ENCODE results near the gene FBXO34.

DNA sequence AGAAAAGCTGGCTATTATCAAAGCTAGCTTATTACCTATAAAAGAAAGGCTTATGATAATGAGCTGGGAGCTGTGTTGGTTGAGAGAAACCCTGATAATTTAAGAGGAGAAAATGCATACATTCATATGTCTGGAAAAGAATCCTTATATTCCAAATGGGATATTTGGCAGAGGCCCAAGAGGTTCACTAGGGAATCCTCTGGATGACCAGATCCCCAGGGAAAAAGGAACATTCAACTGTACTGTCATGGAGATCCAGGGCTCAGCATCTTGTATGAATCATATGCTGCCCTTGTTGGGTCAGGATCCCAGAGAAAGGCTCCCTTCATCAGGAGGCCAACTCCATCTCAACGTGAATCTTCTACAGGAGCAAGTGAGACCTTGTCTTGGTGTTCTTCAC, 16.6 kb upstream of the FBXO34 start:
- TF ChIP-seq, protein P1, sequence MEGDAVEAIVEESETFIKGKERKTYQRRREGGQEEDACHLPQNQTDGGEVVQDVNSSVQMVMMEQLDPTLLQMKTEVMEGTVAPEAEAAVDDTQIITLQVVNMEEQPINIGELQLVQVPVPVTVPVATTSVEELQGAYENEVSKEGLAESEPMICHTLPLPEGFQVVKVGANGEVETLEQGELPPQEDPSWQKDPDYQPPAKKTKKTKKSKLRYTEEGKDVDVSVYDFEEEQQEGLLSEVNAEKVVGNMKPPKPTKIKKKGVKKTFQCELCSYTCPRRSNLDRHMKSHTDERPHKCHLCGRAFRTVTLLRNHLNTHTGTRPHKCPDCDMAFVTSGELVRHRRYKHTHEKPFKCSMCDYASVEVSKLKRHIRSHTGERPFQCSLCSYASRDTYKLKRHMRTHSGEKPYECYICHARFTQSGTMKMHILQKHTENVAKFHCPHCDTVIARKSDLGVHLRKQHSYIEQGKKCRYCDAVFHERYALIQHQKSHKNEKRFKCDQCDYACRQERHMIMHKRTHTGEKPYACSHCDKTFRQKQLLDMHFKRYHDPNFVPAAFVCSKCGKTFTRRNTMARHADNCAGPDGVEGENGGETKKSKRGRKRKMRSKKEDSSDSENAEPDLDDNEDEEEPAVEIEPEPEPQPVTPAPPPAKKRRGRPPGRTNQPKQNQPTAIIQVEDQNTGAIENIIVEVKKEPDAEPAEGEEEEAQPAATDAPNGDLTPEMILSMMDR (IDR thresholded peaks at IDR 0.05; ENCODE audit: borderline replicate concordance, extremely low read depth, low read length, poor library complexity, severe bottlenecking): no peak
- TF ChIP-seq EZH2 (IDR thresholded peaks at IDR 0.05; ENCODE audit: borderline replicate concordance, low read depth, low read length, severe bottlenecking): no peak
